Stimulated activated naive B cell treated with anti-CD40 and anti-IgM and Interleukin-4, amounts not matched to agents 10 μg/mL and 1 μg/mL and 100 μg/mL, for 72 hours (primary cell): Measurements from ENCODE around the gene FAM156B.
"Not testable (repeated sequence)": the region's sequence is repeated elsewhere in the genome, so short reads cannot be mapped to it uniquely, and the experiment has no call there.

ENCODE experiments used
- ATAC-seq, 2 donors: fragments of 150-1000 bp; cut with Tn5 transposase; replicated peaks; 2 replicates each; pipeline ENCODE4 v1.10.0; 2021; ENCODE audit warnings: moderate library complexity in 1 of 2
- DNase-seq: peaks from one replicate; pipeline ENCODE4 v3.0.0; 2021
- H3K27ac Mint-ChIP-seq: one replicate; pipeline ENCODE4 v1.8.0; 2022; ENCODE audit warnings: mild to moderate bottlenecking, mixed read lengths
- H3K27me3 Mint-ChIP-seq, 2 donors: one replicate each; pipeline ENCODE4 v1.8.0; 2022; ENCODE audit warnings: mixed read lengths in 2 of 2
- H3K36me3 Mint-ChIP-seq, 2 donors: one replicate each; pipeline ENCODE4 v1.8.0; 2022; ENCODE audit warnings: mixed read lengths in 2 of 2, mild to moderate bottlenecking in 1 of 2
- H3K4me1 Mint-ChIP-seq, 2 donors: one replicate each; pipeline ENCODE4 v1.8.0; 2022; ENCODE audit warnings: mixed read lengths in 2 of 2, mild to moderate bottlenecking in 1 of 2
- H3K4me3 Mint-ChIP-seq, 2 donors: one replicate each; pipeline ENCODE4 v1.8.0; 2022; ENCODE audit warnings: mild to moderate bottlenecking in 2 of 2, mixed read lengths in 2 of 2, moderate library complexity in 1 of 2
- H3K9me3 Mint-ChIP-seq, 2 donors: one replicate each; pipeline ENCODE4 v1.8.0; 2022; ENCODE audit warnings: mixed read lengths in 2 of 2, mild to moderate bottlenecking in 1 of 2

The FAM156B gene

DNA sequence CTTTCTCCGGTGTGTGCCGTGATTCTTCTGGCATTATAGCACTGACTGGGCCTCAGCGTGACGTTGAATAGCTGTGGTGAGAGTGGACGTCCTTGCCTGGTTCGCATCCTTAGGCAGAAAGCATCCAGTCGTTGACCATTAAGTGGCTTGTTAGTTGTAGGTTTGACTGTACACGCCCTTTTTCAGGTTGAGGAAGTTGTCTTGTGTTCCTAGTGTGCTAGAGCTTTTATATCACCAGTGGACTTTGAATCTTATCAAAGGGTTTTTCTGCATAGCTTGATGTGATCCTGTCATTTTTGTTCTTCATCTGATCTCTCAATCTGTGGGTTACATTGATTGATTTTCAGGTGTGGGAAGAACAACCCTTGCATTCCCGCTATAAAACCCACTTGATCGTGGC lies 8.4 kb downstream of the FAM156B start:
- H3K27me3 Mint-ChIP-seq, H3K27ac Mint-ChIP-seq, DNase-seq, H3K9me3 Mint-ChIP-seq, H3K4me3 Mint-ChIP-seq, H3K4me1 Mint-ChIP-seq, ATAC-seq, H3K36me3 Mint-ChIP-seq: not testable (repeated sequence)

DNA sequence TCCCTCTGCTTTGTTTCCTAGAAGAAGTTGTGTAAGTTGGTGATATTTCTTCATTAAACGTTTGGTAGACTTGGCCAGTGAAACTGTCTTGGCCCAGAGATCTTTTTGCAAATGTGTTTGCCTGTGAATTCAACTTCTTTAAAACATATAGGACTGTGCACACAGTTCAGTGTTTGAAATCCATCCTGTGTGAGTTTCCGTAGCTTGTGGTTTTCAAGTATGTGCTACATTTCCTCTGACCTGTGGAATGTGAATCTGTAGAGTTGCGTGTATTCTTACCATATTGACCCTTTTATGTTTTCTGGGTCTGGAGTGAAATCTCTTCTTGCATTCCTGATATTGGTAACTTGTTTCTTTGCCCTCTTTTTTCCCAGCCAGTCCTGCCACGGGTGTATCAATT lies 8.9 kb downstream of the FAM156B start:
- not testable (repeated sequence) for H3K4me3 Mint-ChIP-seq, H3K4me1 Mint-ChIP-seq, H3K36me3 Mint-ChIP-seq, ATAC-seq, H3K9me3 Mint-ChIP-seq, H3K27me3 Mint-ChIP-seq, DNase-seq, H3K27ac Mint-ChIP-seq

DNA sequence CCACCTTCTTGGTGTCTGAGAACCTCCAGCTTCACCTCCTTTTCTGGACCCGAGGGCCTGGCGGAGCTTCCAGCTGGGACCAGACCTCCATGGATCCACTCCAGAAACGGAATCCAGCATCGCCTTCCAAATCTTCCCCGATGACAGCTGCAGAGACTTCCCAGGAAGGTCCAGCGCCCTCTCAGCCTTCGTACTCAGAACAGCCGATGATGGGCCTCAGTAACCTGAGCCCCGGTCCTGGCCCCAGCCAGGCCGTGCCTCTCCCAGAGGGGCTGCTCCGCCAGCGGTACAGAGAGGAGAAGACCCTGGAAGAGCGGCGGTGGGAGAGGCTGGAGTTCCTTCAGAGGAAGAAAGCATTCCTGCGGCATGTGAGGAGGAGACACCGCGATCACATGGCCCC lies 10.0 kb downstream of the FAM156B start:
- ATAC-seq, DNase-seq, H3K4me1 Mint-ChIP-seq: not testable (repeated sequence)

GRCh38 chrX:52907900-52908299 lies 10.8 kb downstream of the FAM156B start:
- DNase-seq, H3K9me3 Mint-ChIP-seq, H3K27ac Mint-ChIP-seq, H3K27me3 Mint-ChIP-seq, H3K36me3 Mint-ChIP-seq, H3K4me3 Mint-ChIP-seq, H3K4me1 Mint-ChIP-seq, ATAC-seq: not testable (repeated sequence)

More for the DNA sequence above, 10.0 kb downstream of the FAM156B start:
- H3K4me3 Mint-ChIP-seq, H3K27me3 Mint-ChIP-seq, H3K27ac Mint-ChIP-seq, H3K9me3 Mint-ChIP-seq, H3K36me3 Mint-ChIP-seq: not testable (repeated sequence)

GRCh38 chrX:52909313-52909969 lies 12.3 kb downstream of the FAM156B start:
- not testable (repeated sequence) for H3K4me1 Mint-ChIP-seq, ATAC-seq, H3K4me3 Mint-ChIP-seq, H3K27me3 Mint-ChIP-seq, H3K9me3 Mint-ChIP-seq, H3K36me3 Mint-ChIP-seq, H3K27ac Mint-ChIP-seq, DNase-seq

GRCh38 chrX:52913681-52914080 lies 16.6 kb downstream of the FAM156B start:
- H3K27ac Mint-ChIP-seq, H3K4me1 Mint-ChIP-seq, DNase-seq, H3K27me3 Mint-ChIP-seq, H3K4me3 Mint-ChIP-seq, ATAC-seq, H3K9me3 Mint-ChIP-seq, H3K36me3 Mint-ChIP-seq: not testable (repeated sequence)

GRCh38 chrX:52914704-52915103 lies 17.6 kb downstream of the FAM156B start:
- not testable (repeated sequence) for H3K9me3 Mint-ChIP-seq, H3K4me1 Mint-ChIP-seq, ATAC-seq, H3K27ac Mint-ChIP-seq, H3K4me3 Mint-ChIP-seq, H3K27me3 Mint-ChIP-seq, DNase-seq, H3K36me3 Mint-ChIP-seq

- Mint-ChIP-seq H3K9me3 (no peaks in the 10 kb centered on the region), H3K36me3 (no peaks in the 10 kb centered on the region), H3K27me3 (peaks cover 0 to 8% of the 10 kb centered on the region in 2 donors), H3K27ac (peak overlapping the region; percentile 60), H3K4me3 (peak overlapping the region; percentile 54 to 57), H3K4me1 (peaks cover 16 to 21% of the 10 kb centered on the region in 2 donors)
- ATAC-seq (peak; percentile 66 to 69), DNase-seq (peak; percentile 44)
These were observed 26.7 kb downstream of the FAM156B start for GRCh38 chrX:52923781-52924241.

DNA sequence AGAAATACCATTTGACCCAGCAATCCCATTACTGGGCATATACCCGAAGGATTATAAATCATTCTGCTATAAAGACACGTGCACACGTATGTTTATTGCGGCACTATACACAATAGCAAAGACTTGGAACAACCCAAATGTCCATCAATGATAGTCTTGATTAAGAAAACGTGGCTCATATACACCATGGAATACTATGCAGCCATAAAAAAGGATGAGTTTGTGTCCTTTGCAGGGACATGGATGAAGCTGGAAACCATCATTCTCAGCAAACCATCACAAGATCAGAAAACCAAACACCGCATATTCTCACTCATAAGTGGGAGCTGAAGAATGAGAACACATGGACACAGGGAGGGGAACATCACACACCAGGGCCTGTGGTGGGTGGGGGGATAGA lies 33.1 kb downstream of the FAM156B start:
- ATAC-seq, H3K36me3 Mint-ChIP-seq, H3K9me3 Mint-ChIP-seq, H3K4me1 Mint-ChIP-seq, H3K27ac Mint-ChIP-seq, DNase-seq, H3K27me3 Mint-ChIP-seq, H3K4me3 Mint-ChIP-seq: not testable (repeated sequence)

DNA sequence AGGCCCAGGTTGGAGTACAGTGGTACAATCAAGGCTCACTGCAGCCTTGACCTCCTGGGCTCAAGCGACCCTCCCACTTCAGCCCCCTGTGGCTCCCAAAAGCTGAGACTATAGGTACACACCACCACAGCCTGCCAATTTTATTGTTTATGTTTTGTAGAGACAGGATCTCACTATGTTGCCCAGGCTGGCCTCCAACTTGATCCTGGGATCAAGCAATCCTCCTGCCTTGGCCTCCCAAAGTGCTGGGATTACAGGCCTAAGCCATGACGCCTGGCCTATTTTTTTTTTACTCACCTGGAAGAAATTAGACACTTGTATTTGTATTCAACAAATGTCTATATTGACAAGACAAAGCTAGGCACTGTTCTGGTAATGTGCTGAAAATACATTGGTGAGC lies 36.1 kb downstream of the FAM156B start:
- H3K9me3 Mint-ChIP-seq: no peaks in the 10 kb centered on the region
- no peak overlapping the region for H3K27ac Mint-ChIP-seq
- peaks cover 0 to 3% of the 10 kb centered on the region in 2 donors for H3K27me3 Mint-ChIP-seq
- no peak for DNase-seq
- no peak for ATAC-seq
- no peak overlapping the region for H3K4me3 Mint-ChIP-seq
- peaks cover 5 to 7% of the 10 kb centered on the region in 2 donors for H3K4me1 Mint-ChIP-seq
- peaks cover 0 to 5% of the 10 kb centered on the region in 2 donors for H3K36me3 Mint-ChIP-seq

DNA sequence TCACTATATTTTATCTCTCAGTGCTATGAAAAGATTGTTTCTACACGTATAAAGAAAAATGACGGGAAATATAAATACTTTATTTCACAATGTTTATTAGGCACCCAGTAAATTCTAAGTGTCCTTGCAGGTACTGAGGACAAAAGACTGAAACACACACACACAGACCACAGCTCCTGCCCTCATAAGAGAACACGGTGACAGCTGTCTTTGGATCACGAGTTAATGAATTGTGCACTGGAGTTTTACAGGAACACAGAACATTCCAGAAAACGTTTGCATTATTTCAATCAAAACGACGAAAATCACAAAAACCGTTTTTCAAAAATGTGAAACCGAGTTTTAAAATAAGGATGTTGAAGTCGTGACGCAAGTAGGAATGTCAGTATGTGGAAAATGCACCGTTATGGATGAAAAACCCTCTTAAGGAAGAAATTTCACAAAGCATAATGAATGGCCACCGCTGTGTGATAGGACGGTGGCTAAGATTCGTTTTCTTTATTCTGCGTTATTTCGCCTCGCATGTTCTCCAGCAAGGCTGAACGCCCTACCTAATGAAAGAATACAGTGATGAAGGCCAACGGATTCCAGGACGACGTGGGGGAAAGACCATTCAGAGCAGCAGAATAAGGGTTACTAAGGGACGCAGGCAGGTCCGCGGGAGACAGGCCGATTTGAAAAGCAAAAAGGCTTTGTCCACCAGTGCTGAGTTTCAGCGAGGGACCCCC lies 37.0 kb downstream of the FAM156B start:
- Mint-ChIP-seq H3K9me3 (no peaks in the 10 kb centered on the region), H3K27me3 (no peaks in the 10 kb centered on the region), H3K4me1 (peaks cover 5 to 7% of the 10 kb centered on the region in 2 donors), H3K27ac (peak overlapping the region; percentile 98), H3K4me3 (peak overlapping the region; percentile 98 to 99), H3K36me3 (peaks cover 0 to 5% of the 10 kb centered on the region in 2 donors)
- no peak for DNase-seq
- ATAC-seq: peak; percentile 22 to 31

DNA sequence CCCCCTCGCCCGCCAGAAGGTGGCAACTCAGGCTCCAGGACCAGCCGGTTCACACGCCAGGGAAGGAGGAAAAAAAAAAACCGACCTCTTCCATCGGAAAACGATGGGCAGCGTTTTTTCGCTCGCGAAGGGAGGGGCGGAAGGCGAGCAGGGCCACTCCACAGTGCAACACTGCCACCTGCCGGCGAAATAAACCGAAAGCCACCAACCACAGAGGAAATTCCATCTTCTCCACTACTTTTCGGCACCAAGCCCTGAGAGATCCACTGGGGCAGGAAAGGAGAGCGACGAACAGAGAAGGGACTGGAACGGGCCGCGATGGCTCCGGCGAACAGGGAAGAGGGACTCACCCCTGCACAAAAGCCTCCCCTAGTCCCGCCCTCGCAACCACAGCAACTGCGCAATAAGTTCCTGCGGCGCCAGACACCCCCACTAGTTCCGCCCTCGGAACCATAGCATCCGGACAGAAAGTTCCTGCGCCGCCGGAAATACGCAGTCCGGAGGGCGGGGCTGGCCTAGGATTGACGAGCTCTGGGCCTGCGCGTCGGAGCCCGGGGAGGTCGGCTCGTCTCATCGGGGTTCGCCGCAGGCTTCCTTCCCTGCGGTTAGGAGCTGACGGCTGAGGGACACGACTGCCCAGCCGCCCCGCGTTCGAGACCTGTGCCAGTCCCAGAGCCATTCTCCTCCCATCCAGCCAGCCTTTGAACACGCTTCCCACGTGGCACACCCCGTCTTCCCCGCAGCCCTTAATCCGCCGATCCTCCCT lies 37.8 kb downstream of the FAM156B start:
- Mint-ChIP-seq H3K27ac (peak overlapping the region; percentile 98), H3K36me3 (peaks cover 0 to 5% of the 10 kb centered on the region in 2 donors), H3K9me3 (no peaks in the 10 kb centered on the region), H3K4me1 (peaks cover 5 to 7% of the 10 kb centered on the region in 2 donors), H3K4me3 (peak overlapping the region; percentile 98 to 99), H3K27me3 (no peaks in the 10 kb centered on the region)
- DNase-seq (peak; percentile 95), ATAC-seq (peak; percentile 92 to 94)

DNA sequence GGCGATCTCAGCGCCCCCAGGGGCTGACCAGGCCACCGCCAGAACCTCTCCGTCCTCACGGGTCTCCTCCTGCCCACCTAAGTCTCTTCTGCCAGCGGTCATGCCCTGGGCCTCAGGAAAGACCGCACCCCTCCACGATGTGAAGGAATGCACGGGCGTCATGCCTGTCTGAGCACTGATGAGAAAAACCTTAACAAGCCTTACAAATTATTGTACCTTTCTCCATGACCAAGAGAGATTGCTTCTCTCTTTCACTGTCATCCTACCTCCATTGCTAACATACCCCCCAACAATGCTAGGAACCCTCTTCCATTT lies 38.3 kb downstream of the FAM156B start:
- H3K36me3 Mint-ChIP-seq, H3K27me3 Mint-ChIP-seq, H3K9me3 Mint-ChIP-seq, ATAC-seq, H3K4me1 Mint-ChIP-seq, DNase-seq: not testable (repeated sequence)
- Mint-ChIP-seq H3K4me3 (peak overlapping the region; percentile 98 to 99), H3K27ac (peak overlapping the region; percentile 98)

GRCh38 chrX:52940704-52941103 lies 43.6 kb downstream of the FAM156B start:
- ATAC-seq, H3K27ac Mint-ChIP-seq: not testable (repeated sequence)

More at GRCh38 chrX:52940704-52941103, 43.6 kb downstream of the FAM156B start:
- not testable (repeated sequence) for H3K4me1 Mint-ChIP-seq, H3K9me3 Mint-ChIP-seq, H3K36me3 Mint-ChIP-seq, H3K4me3 Mint-ChIP-seq, DNase-seq, H3K27me3 Mint-ChIP-seq
